ENCODE data around the gene CHKB. TPM values are rescaled to one million over a fixed set of nuclear protein-coding genes. Genes with fewer than 3 reads are reported as not detected.
A peak's percentile ranks its signal among the peaks of the same experiment; 100 is the strongest.

CHKB gene
- total RNA-seq, 4 donors from 2014 or later = 74.8 to 232 (median 86.1) TPM

- H3K4me3 ChIP-seq = no peak overlapping the region
- no peak overlapping the region for H3K27ac ChIP-seq
- intact Hi-C loops (cut with DNase I; ENCODE audit: low total_unique reads) (no loop called here), in situ Hi-C loops (cut with MboI; ENCODE audit: low pct_ligation_motif_present in 1 of 4, low pct_unique_long_range_greater_than_20kb in 1 of 4, low sequenced_read_pairs in 3 of 4) (no loop called here)
- DNase-seq = no peak
- TF ChIP-seq POLR2A (IDR thresholded peaks at IDR 0.05) (no peak), POLR2AphosphoS5 (IDR thresholded peaks at IDR 0.05) (no peak), EP300 (IDR thresholded peaks at IDR 0.05; ENCODE audit: low read depth) (no peak), CTCF (IDR thresholded peaks at IDR 0.05) (no peak)
- H3K9me3 ChIP-seq = no peaks in the 10 kb centered on the region
- H3K27me3 ChIP-seq = no peaks in the 10 kb centered on the region
- no peaks in the 10 kb centered on the region for H3K36me3 ChIP-seq
- H3K4me1 ChIP-seq = peaks cover 0 to 14% (median 4%) of the 10 kb centered on the region in 4 donors
- WGBS, 2 donors (ENCODE audit: low coverage in 1 of 2) = 93% methylated on average over 3 to 12 of the region's 12 CpGs
Observed at GRCh38 chr22:50570861-50571260, 11.8 kb downstream of the CHKB start.

GRCh38 chr22:50569896-50570535, 12.6 kb downstream of the CHKB start:
- H3K4me1 ChIP-seq = peaks cover 0 to 17% (median 4%) of the 10 kb centered on the region in 4 donors
- intact Hi-C loops (cut with DNase I; ENCODE audit: low total_unique reads) (no loop called here), in situ Hi-C loops (cut with MboI; ENCODE audit: low pct_ligation_motif_present in 1 of 4, low pct_unique_long_range_greater_than_20kb in 1 of 4, low sequenced_read_pairs in 3 of 4) (no loop called here)
- no peak overlapping the region for H3K27ac ChIP-seq
- no peak for DNase-seq
- TF ChIP-seq POLR2A (IDR thresholded peaks at IDR 0.05) (no peak), CTCF (IDR thresholded peaks at IDR 0.05) (no peak), EP300 (IDR thresholded peaks at IDR 0.05; ENCODE audit: low read depth) (no peak), POLR2AphosphoS5 (IDR thresholded peaks at IDR 0.05) (no peak)
- no peaks in the 10 kb centered on the region for H3K9me3 ChIP-seq
- H3K4me3 ChIP-seq = no peak overlapping the region
- 84 to 100% methylated on average over 1 to 13 of the region's 13 CpGs for WGBS, 2 donors (ENCODE audit: low coverage in 1 of 2)
- H3K27me3 ChIP-seq = no peaks in the 10 kb centered on the region
- H3K36me3 ChIP-seq = no peaks in the 10 kb centered on the region

- H3K36me3 ChIP-seq = no peaks in the 10 kb centered on the region
- peak; percentile 43 for DNase-seq
- intact Hi-C loops (cut with DNase I; ENCODE audit: low total_unique reads) (no loop called here), in situ Hi-C loops (cut with MboI; ENCODE audit: low pct_ligation_motif_present in 1 of 4, low pct_unique_long_range_greater_than_20kb in 1 of 4, low sequenced_read_pairs in 3 of 4) (no loop called here)
- no peak overlapping the region for H3K4me3 ChIP-seq
- H3K9me3 ChIP-seq = no peaks in the 10 kb centered on the region
- WGBS, 2 donors (ENCODE audit: low coverage in 1 of 2) = 68 to 74% methylated on average over 3 to 8 of the region's 8 CpGs
- no peaks in the 10 kb centered on the region for H3K27me3 ChIP-seq
- TF ChIP-seq POLR2AphosphoS5 (IDR thresholded peaks at IDR 0.05) (no peak), POLR2A (IDR thresholded peaks at IDR 0.05) (no peak), CTCF (IDR thresholded peaks at IDR 0.05) (no peak)
- peak overlapping the region; percentile 21 to 48 (median 22) for H3K27ac ChIP-seq
- peaks cover 0 to 27% (median 5%) of the 10 kb centered on the region in 4 donors for H3K4me1 ChIP-seq
Observed at GRCh38 chr22:50569041-50569459, 13.6 kb downstream of the CHKB start.

GRCh38 chr22:50568626-50569025, 14.0 kb downstream of the CHKB start:
- no peaks in the 10 kb centered on the region for H3K36me3 ChIP-seq
- peak; percentile 49 for DNase-seq
- no peak overlapping the region for H3K4me3 ChIP-seq
- H3K27me3 ChIP-seq = no peaks in the 10 kb centered on the region
- TF ChIP-seq POLR2AphosphoS5 (IDR thresholded peaks at IDR 0.05) (no peak), EP300 (IDR thresholded peaks at IDR 0.05; ENCODE audit: low read depth) (no peak), POLR2A (IDR thresholded peaks at IDR 0.05) (no peak), CTCF (IDR thresholded peaks at IDR 0.05) (no peak)
- H3K27ac ChIP-seq = peak overlapping the region; percentile 21 to 48 (median 22)
- 75% methylated on average over 7 of the region's 7 CpGs; no CpG with 5 or more reads in 1 of the 2 donors for WGBS, 2 donors (ENCODE audit: low coverage in 1 of 2)
- peaks cover 3 to 31% (median 7%) of the 10 kb centered on the region in 4 donors for H3K4me1 ChIP-seq
- intact Hi-C loops (cut with DNase I; ENCODE audit: low total_unique reads) = no loop called here
- in situ Hi-C loops (cut with MboI; ENCODE audit: low pct_ligation_motif_present in 1 of 4, low pct_unique_long_range_greater_than_20kb in 1 of 4, low sequenced_read_pairs in 3 of 4) = no loop called here
- H3K9me3 ChIP-seq = no peaks in the 10 kb centered on the region

All from transverse colon (tissue), 4 donors.